CD14-positive monocyte (primary cell): Measurements from ENCODE around the gene PGRMC1. TPM values are rescaled to one million over a fixed set of nuclear protein-coding genes. Genes with fewer than 3 reads are reported as not detected.
A peak's percentile ranks its signal among the peaks of the same experiment; 100 is the strongest.

Source experiments
- DNase-seq, 3 donors: peaks; one replicate each; pipeline ENCODE4 v3.0.0-alpha.2; 2011 to 2022
- H2AFZ ChIP-seq: 2 replicates; pipeline ENCODE4 v1.6.0; 2012; ENCODE audit warnings: mild to moderate bottlenecking, low read depth, low read length, inconsistent platforms; ENCODE audit not compliant: insufficient read depth, poor library complexity, severe bottlenecking
- H3K27ac ChIP-seq, 2 donors: 1 replicate in 1 of 2; 2 replicates in 1 of 2; pipeline ENCODE4 v1.5.1; 2012 to 2013; ENCODE audit warnings: low read length in 2 of 2, control low read depth in 1 of 2, inconsistent platforms in 1 of 2, low read depth in 1 of 2, mild to moderate bottlenecking in 1 of 2
- H3K27me3 ChIP-seq, 2 donors: one replicate each; pipeline versions ENCODE4 v1.6.0 to v1.6.1; 2011 to 2013; ENCODE audit warnings: low read length in 2 of 2; ENCODE audit not compliant: control insufficient read depth in 2 of 2, insufficient read depth in 2 of 2
- H3K36me3 ChIP-seq, 2 donors: replicated peaks in 1 of 2; 1 replicate in 1 of 2; 2 replicates in 1 of 2; pipeline versions ENCODE4 v1.5.1 to v1.6.1; 2012 to 2013; ENCODE audit warnings: low read length in 2 of 2, control low read depth in 1 of 2, inconsistent platforms in 1 of 2, mild to moderate bottlenecking in 1 of 2; ENCODE audit not compliant: insufficient read depth in 2 of 2, control insufficient read depth in 1 of 2
- H3K4me1 ChIP-seq, 2 donors: 1 replicate in 1 of 2; 2 replicates in 1 of 2; pipeline versions ENCODE4 v1.5.1 to v1.6.1; 2012 to 2013; ENCODE audit warnings: low read length in 2 of 2, control low read depth in 1 of 2, inconsistent platforms in 1 of 2, mild to moderate bottlenecking in 1 of 2, moderate library complexity in 1 of 2; ENCODE audit not compliant: insufficient read depth in 2 of 2, control insufficient read depth in 1 of 2
- H3K4me2 ChIP-seq: replicated peaks from 2 replicates; pipeline ENCODE3; 2012; ENCODE audit warnings: low read length, moderate library complexity, mild to moderate bottlenecking; ENCODE audit not compliant: poor library complexity, severe bottlenecking; ENCODE audit errors: extremely low read depth
- H3K4me3 ChIP-seq, 3 experiments: fragments of 200-600 bp in 1 of 3; sonication (generic) in 1 of 3; replicated peaks in 1 of 3; 1 replicate in 2 of 3; 2 replicates in 1 of 3; pipeline ENCODE4 v1.5.1; 2011 to 2013; ENCODE audit warnings: low read length in 3 of 3, mild to moderate bottlenecking in 3 of 3, control low read depth in 2 of 3, low read depth in 2 of 3, inconsistent platforms in 1 of 3, moderate library complexity in 1 of 3
- H3K79me2 ChIP-seq: 2 replicates; pipeline ENCODE4 v1.6.0; 2012; ENCODE audit warnings: mild to moderate bottlenecking, control low read depth, inconsistent platforms, low read length, moderate library complexity; ENCODE audit not compliant: insufficient read depth
- H3K9ac ChIP-seq: 2 replicates; pipeline ENCODE4 v1.6.0; 2017; ENCODE audit warnings: low read length, mild to moderate bottlenecking; ENCODE audit not compliant: insufficient read depth, poor library complexity, severe bottlenecking
- H3K9me3 ChIP-seq, 2 donors: replicated peaks in 1 of 2; 1 replicate in 1 of 2; 2 replicates in 1 of 2; pipeline versions ENCODE4 v1.5.1 to v1.6.1; 2012 to 2013; ENCODE audit warnings: low read length in 2 of 2, control low read depth in 1 of 2; ENCODE audit not compliant: control insufficient read depth in 1 of 2, insufficient read depth in 1 of 2
- H4K20me1 ChIP-seq: 2 replicates; pipeline ENCODE4 v1.6.0; 2012; ENCODE audit warnings: mild to moderate bottlenecking, low read length, control low read depth, moderate library complexity; ENCODE audit not compliant: insufficient read depth
- H3K27ac Mint-ChIP-seq, 7 donors: one replicate each; pipeline ENCODE4 v1.8.0; 2020; ENCODE audit warnings: mild to moderate bottlenecking in 7 of 7, mixed read lengths in 7 of 7, moderate library complexity in 6 of 7, inconsistent platforms in 2 of 7
- H3K27me3 Mint-ChIP-seq, 3 donors: one replicate each; pipeline ENCODE4 v1.8.0; 2021 to 2022; ENCODE audit warnings: low read depth in 3 of 3, mild to moderate bottlenecking in 3 of 3, mixed read lengths in 3 of 3, moderate library complexity in 3 of 3, inconsistent platforms in 1 of 3
- H3K36me3 Mint-ChIP-seq, 2 donors: one replicate each; pipeline ENCODE4 v1.8.0; 2020; ENCODE audit warnings: mixed read lengths in 2 of 2, inconsistent platforms in 1 of 2, mild to moderate bottlenecking in 1 of 2
- H3K4me1 Mint-ChIP-seq: one replicate; pipeline ENCODE4 v1.8.0; 2020; ENCODE audit warnings: mild to moderate bottlenecking, mixed read lengths
- H3K4me3 Mint-ChIP-seq, 2 donors: one replicate each; pipeline ENCODE4 v1.8.0; 2020; ENCODE audit warnings: mild to moderate bottlenecking in 2 of 2, mixed read lengths in 2 of 2, moderate library complexity in 1 of 2
- H3K9me3 Mint-ChIP-seq, 7 donors: one replicate each; pipeline ENCODE4 v1.8.0; 2020 to 2022; ENCODE audit warnings: mixed read lengths in 7 of 7, mild to moderate bottlenecking in 6 of 7, moderate library complexity in 6 of 7, inconsistent platforms in 2 of 7
- CTCF ChIP-seq: fragments of 200-600 bp; IDR thresholded peaks from one replicate; pipeline ENCODE4 v1.8.0; 2022; ENCODE audit warnings: antibody characterized with exemption, mild to moderate bottlenecking
- WGBS: methylation state at CpG from one replicate; pipeline ENCODE4 v1.1.5; 2013; ENCODE audit warnings: missing lambda C conversion rate; ENCODE audit not compliant: insufficient coverage; 5-methylcytosine and 5-hydroxymethylcytosine counted together
- intact Hi-C, 2 donors: fragments of 100-400 bp; cut with micrococcal nuclease; formaldehyde crosslinking; loops; one replicate each; pipeline versions ENCODE4 v1.15.0 to v1.15.1; 2023
- polyA plus RNA-seq, 3 donors: library from polyadenylated mRNA; depleted of rRNA in 1 of 3; unstranded in 2 of 3; stranded (reverse) in 1 of 3; fragments of 300-500 nt in 2 of 3; fragments of >200 nt in 1 of 3; fragmentation: Illumina TruSeq in 2 of 3; gene quantifications; 1 replicate in 2 of 3; 2 replicates in 1 of 3; pipeline ENCODE4 v1.2.3, GENCODE V29; 2012 to 2021

The PGRMC1 gene
- polyA plus RNA-seq, 3 donors: 13.8 to 43.6 (median 39.4) TPM

GRCh38 chrX:119231936-119232445, 4.1 kb upstream of the PGRMC1 start:
- peaks cover 0 to 8% (median 4%) of the 10 kb centered on the region in 7 donors for H3K9me3 Mint-ChIP-seq
- H3K4me3 ChIP-seq: no peak overlapping the region
- no peak overlapping the region for H3K4me2 ChIP-seq
- DNase-seq: no peak
- WGBS: no CpG with 5 or more reads among the region's 1 CpG
- no peak overlapping the region for H3K4me3 Mint-ChIP-seq
- H3K9me3 ChIP-seq: no peaks in the 10 kb centered on the region
- peaks cover 6 to 9% of the 10 kb centered on the region in 2 donors for H3K4me1 ChIP-seq
- H3K9ac ChIP-seq: no peak overlapping the region
- no peaks in the 10 kb centered on the region for H4K20me1 ChIP-seq
- no peak for TF ChIP-seq CTCF
- peaks cover 8 to 9% of the 10 kb centered on the region in 2 donors for H3K27me3 ChIP-seq
- H2AFZ ChIP-seq: no peak overlapping the region
- intact Hi-C loops: no loop called here
- no peak overlapping the region for H3K27ac Mint-ChIP-seq
- H3K36me3 ChIP-seq: no peaks in the 10 kb centered on the region
- H3K27me3 Mint-ChIP-seq: peaks cover 17 to 23% (median 20%) of the 10 kb centered on the region in 3 donors
- H3K27ac ChIP-seq: no peak overlapping the region
- peaks cover 12% of the 10 kb centered on the region for H3K4me1 Mint-ChIP-seq
- H3K79me2 ChIP-seq: peaks cover 3% of the 10 kb centered on the region
- no peaks in the 10 kb centered on the region for H3K36me3 Mint-ChIP-seq

- TF ChIP-seq CTCF: no peak
- H3K79me2 ChIP-seq: peaks cover 25% of the 10 kb centered on the region
- Mint-ChIP-seq H3K27ac (no peak overlapping the region), H3K4me3 (peak overlapping the region; percentile 83 to 90), H3K9me3 (peaks cover 0 to 8% (median 4%) of the 10 kb centered on the region in 7 donors), H3K27me3 (peaks cover 12 to 20% (median 13%) of the 10 kb centered on the region in 3 donors), H3K4me1 (peaks cover 23% of the 10 kb centered on the region), H3K36me3 (no peaks in the 10 kb centered on the region)
- no peaks in the 10 kb centered on the region for H3K9me3 ChIP-seq
- no peak overlapping the region for H3K4me3 ChIP-seq
- intact Hi-C loops: no loop called here
- 100% methylated on average over 1 of the region's 8 CpGs for WGBS
- no peak overlapping the region for H3K9ac ChIP-seq
- H3K4me1 ChIP-seq: peaks cover 15 to 21% of the 10 kb centered on the region in 2 donors
- H3K27me3 ChIP-seq: peaks cover 6 to 8% of the 10 kb centered on the region in 2 donors
- H3K4me2 ChIP-seq: no peak overlapping the region
- H2AFZ ChIP-seq: no peak overlapping the region
- no peaks in the 10 kb centered on the region for H3K36me3 ChIP-seq
- H3K27ac ChIP-seq: no peak overlapping the region
- H4K20me1 ChIP-seq: peaks cover 6% of the 10 kb centered on the region
- no peak for DNase-seq
These were observed 1.0 kb upstream of the PGRMC1 start for GRCh38 chrX:119235051-119235511.
